Chondrocyte (in vitro differentiated cells): ENCODE data around the gene COA5. TPM values are rescaled to one million over a fixed set of nuclear protein-coding genes. Genes with fewer than 3 reads are reported as not detected.

Experiments
- DNase-seq: peaks from one replicate; pipeline ENCODE4 v3.0.0; 2021; ENCODE audit warnings: mixed read lengths, low spot score
- H3K27ac Mint-ChIP-seq: one replicate; pipeline ENCODE4 v1.8.0; 2021; ENCODE audit warnings: mild to moderate bottlenecking, moderate library complexity, mixed read lengths; ENCODE audit not compliant: unreplicated experiment
- H3K27me3 Mint-ChIP-seq: 2 replicates; pipeline ENCODE4 v1.8.0; 2021; ENCODE audit warnings: low read depth, mixed read lengths
- H3K36me3 Mint-ChIP-seq: 2 replicates; pipeline ENCODE4 v1.8.0; 2021; ENCODE audit warnings: low read depth, mixed read lengths
- H3K4me1 Mint-ChIP-seq: 2 replicates; pipeline ENCODE4 v1.8.0; 2021; ENCODE audit warnings: low read depth, mild to moderate bottlenecking, mixed read lengths
- H3K4me3 Mint-ChIP-seq: one replicate; pipeline ENCODE4 v1.8.0; 2021; ENCODE audit warnings: mild to moderate bottlenecking, moderate library complexity, mixed read lengths; ENCODE audit not compliant: unreplicated experiment
- H3K9me3 Mint-ChIP-seq: 2 replicates; pipeline ENCODE4 v1.8.0; 2021; ENCODE audit warnings: low read depth, mixed read lengths
- total RNA-seq: library from RNA; stranded (reverse); gene quantifications from 3 replicates; pipeline ENCODE4 v1.2.1, GENCODE V29; 2021
- TF ChIP-seq, protein P1 (sequence below): fragments of 200-600 bp; sonication (generic); IDR thresholded peaks from 2 replicates; pipeline ENCODE4 v1.5.0; 2021; ENCODE audit warnings: antibody characterized with exemption, mild to moderate bottlenecking, moderate library complexity

Gene COA5
- total RNA-seq, 1 donor from 2014 or later = 16.7 TPM

GRCh38 chr2:98556344-98557033 is 51.8 kb downstream of the COA5 start:
- Mint-ChIP-seq H3K27me3 (no peaks in the 10 kb centered on the region), H3K4me1 (peaks cover 26% of the 10 kb centered on the region), H3K4me3 (no peak overlapping the region), H3K9me3 (no peaks in the 10 kb centered on the region), H3K36me3 (peaks cover 30% of the 10 kb centered on the region), H3K27ac (no peak overlapping the region)
- TF ChIP-seq, protein P1, sequence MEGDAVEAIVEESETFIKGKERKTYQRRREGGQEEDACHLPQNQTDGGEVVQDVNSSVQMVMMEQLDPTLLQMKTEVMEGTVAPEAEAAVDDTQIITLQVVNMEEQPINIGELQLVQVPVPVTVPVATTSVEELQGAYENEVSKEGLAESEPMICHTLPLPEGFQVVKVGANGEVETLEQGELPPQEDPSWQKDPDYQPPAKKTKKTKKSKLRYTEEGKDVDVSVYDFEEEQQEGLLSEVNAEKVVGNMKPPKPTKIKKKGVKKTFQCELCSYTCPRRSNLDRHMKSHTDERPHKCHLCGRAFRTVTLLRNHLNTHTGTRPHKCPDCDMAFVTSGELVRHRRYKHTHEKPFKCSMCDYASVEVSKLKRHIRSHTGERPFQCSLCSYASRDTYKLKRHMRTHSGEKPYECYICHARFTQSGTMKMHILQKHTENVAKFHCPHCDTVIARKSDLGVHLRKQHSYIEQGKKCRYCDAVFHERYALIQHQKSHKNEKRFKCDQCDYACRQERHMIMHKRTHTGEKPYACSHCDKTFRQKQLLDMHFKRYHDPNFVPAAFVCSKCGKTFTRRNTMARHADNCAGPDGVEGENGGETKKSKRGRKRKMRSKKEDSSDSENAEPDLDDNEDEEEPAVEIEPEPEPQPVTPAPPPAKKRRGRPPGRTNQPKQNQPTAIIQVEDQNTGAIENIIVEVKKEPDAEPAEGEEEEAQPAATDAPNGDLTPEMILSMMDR = no peak
- no peak for DNase-seq

DNA sequence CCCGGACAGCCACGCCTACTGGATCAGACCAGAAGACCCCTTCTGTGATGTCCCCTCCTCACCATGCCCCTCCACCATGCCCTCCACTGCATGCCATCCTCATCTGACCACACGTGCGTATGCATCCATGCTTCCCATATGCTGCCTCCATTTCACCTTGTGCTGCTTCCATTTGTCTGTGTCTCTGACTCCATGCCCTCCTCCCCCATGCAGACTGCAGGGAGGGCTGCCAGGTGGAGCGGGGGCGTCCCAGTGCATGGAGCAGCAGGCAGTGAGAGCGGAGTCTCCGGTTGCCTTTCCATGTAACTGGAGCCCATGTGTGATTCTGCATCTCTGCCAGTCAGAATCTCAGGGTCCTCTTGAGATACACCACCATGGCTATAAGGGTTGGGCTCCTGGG is 52.6 kb downstream of the COA5 start:
- TF ChIP-seq, protein P1 = no peak
- Mint-ChIP-seq H3K4me3 (no peak overlapping the region), H3K27ac (no peak overlapping the region), H3K27me3 (no peaks in the 10 kb centered on the region), H3K9me3 (no peaks in the 10 kb centered on the region), H3K4me1 (peaks cover 19% of the 10 kb centered on the region), H3K36me3 (peaks cover 30% of the 10 kb centered on the region)
- DNase-seq = no peak

DNA sequence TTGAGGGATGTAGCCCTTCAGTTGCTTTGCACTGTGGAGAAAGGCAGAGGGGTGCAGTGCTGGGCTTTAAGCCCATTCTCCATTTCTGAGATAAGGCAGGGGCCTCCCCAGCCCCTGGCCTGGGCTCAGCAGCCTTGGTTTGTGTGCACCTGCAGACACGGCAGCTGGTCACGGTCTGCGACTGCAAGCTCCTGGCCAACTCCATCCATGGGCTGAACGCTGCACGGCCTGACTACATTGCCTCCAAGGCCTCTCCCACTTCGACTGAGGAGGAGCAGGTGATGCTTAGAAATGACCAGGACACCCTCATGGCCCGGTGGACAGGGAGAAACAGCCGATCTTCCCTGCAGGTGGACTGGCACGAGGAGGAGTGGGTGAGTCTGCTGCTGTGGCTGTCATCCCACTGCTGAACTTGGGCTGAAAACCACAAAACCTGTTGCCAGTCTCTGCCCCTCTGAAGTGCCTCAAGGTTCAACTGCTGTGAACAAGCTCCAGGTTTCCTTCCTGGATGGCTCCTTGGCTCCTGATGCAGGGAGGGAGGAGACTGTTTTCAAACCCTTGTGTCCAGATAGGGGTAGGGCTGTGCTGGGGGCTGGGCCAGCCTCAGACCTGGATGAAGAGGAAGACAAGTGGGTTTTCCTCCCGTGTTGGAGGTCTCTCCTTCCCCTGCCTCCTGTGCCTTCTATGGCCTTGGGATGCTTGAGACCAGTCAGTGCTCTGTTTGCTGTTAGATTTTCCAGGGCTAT is 54.0 kb downstream of the COA5 start:
- no peak overlapping the region for H3K4me3 Mint-ChIP-seq
- peaks cover 29% of the 10 kb centered on the region for H3K36me3 Mint-ChIP-seq

GRCh38 chr2:98552499-98553179 is 55.7 kb downstream of the COA5 start:
- Mint-ChIP-seq H3K9me3 (no peaks in the 10 kb centered on the region), H3K27me3 (no peaks in the 10 kb centered on the region), H3K36me3 (peaks cover 25% of the 10 kb centered on the region), H3K4me3 (no peak overlapping the region), H3K27ac (no peak overlapping the region), H3K4me1 (no peaks in the 10 kb centered on the region)
- TF ChIP-seq, protein P1 = no peak
- no peak for DNase-seq

More for the DNA sequence above, 54.0 kb downstream of the COA5 start:
- TF ChIP-seq, protein P1 = no peak
- Mint-ChIP-seq H3K9me3 (no peaks in the 10 kb centered on the region), H3K27me3 (no peaks in the 10 kb centered on the region), H3K4me1 (peaks cover 4% of the 10 kb centered on the region), H3K27ac (no peak overlapping the region)
- no peak for DNase-seq

DNA sequence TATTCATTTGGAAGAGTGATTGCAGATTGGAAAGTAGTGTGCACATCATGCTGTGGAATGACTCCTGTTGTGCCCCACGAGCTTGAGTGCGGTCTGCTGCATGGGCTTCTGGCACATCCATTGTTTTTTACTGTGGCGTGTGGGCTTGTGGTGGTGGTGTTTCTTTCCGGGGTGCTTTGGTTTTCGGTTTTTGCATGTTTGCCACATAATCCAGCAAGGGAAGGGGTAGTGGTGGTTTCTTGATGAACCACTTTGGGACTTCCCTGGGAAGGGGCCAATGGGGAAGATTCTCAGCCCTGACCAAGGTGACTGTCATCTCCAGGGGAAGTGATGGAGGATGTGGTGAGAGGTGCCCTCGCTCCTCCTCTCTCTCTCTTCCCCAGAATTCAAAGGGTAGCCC is 57.0 kb downstream of the COA5 start:
- TF ChIP-seq, protein P1 = no peak
- H3K36me3 Mint-ChIP-seq = peaks cover 32% of the 10 kb centered on the region
- no peaks in the 10 kb centered on the region for H3K9me3 Mint-ChIP-seq
- H3K4me1 Mint-ChIP-seq = no peaks in the 10 kb centered on the region
- no peaks in the 10 kb centered on the region for H3K27me3 Mint-ChIP-seq
- DNase-seq = no peak
- H3K27ac Mint-ChIP-seq = no peak overlapping the region
- no peak overlapping the region for H3K4me3 Mint-ChIP-seq
